ENCODE measurements around the gene CPLANE2. TPM values are rescaled to one million over a fixed set of nuclear protein-coding genes. Genes with fewer than 3 reads are reported as not detected.
A peak's percentile ranks its signal among the peaks of the same experiment; 100 is the strongest.

Gene CPLANE2
- polyA plus RNA-seq, 1 donor from 2014 or later = 5.7 TPM

DNA sequence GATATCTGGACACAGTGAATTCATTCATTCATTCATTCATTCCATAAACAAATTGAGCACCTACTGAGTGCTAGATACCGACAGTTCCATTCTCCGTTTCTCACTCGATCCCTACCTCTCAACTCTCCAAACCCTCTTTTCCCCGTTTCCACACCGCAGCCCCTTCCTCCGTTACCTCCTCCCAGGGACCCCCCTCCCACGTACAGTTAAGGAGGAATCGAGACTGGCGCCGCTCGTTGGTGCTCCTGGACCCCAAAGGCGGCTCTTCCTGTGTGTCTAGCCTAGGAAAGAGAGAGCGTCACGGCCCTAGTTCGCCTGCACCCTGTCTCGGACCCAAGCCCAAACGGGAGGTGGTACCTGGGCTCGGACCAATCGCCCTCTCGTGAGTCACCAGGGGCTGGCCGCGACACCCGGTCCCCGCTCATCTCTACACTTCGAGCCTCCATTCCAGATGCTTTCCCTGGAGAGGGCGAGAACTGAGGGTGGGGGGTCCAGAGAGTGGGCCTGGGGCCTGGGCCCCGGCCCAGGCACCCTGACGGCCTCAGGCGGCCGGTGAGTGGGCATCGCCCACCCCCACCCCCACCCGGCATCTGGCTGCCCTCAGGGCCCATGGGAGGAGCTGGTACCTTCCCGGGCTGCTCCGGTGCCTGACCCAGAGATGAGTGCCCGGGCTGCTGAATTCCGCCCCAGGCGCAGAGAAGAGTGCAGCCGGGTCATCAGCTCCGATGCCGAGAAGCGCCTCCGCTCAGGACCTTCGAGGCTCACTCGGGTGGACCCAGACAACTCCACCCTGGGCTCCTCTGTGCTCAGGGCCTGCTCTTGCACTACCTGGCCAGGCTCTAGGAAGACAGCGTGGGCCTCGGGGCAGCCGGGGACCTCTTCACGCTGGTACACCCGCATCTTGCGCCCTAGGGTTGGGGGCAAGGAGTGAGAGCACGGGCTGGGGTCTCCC is 29.4 kb downstream of the CPLANE2 start:
- H3K9ac ChIP-seq (ENCODE audit: low read length) = peak overlapping the region; percentile 50
- H3K79me2 ChIP-seq (replicated peaks; ENCODE audit: insufficient read depth, low read length) = no peaks in the 10 kb centered on the region
- no peak overlapping the region for H3K4me2 ChIP-seq (ENCODE audit: low read length)
- H3K9me2 ChIP-seq (ENCODE audit: insufficient read depth, low read length) = no peaks in the 10 kb centered on the region
- no peaks in the 10 kb centered on the region for H3K36me3 ChIP-seq (ENCODE audit: insufficient read depth, low read length)
- H3K4me3 ChIP-seq (ENCODE audit: low read length) = peak overlapping the region; percentile 68
- no peaks in the 10 kb centered on the region for H3K27me3 ChIP-seq (ENCODE audit: insufficient read depth, low read depth, low read length)
- no peaks in the 10 kb centered on the region for H3F3A ChIP-seq (ENCODE audit: insufficient read depth, low read length, poor library complexity, severe bottlenecking)
- H3K9me3 ChIP-seq (ENCODE audit: low read length) = no peaks in the 10 kb centered on the region
- H4K20me1 ChIP-seq (ENCODE audit: insufficient read depth) = no peaks in the 10 kb centered on the region
- H3K27ac ChIP-seq (ENCODE audit: low read length) = no peak overlapping the region
- TF ChIP-seq POLR2AphosphoS5 (IDR thresholded peaks at IDR 0.05) (no peak), EZH2 (IDR thresholded peaks at IDR 0.05; ENCODE audit: borderline replicate concordance, insufficient read depth, low read length, poor library complexity, severe bottlenecking) (no peak), TAF1 (IDR thresholded peaks at IDR 0.05; ENCODE audit: low read depth) (no peak), SMC3 (conservative IDR thresholded peaks at IDR 0.05; ENCODE audit: poor library complexity) (no peak)
- TF ChIP-seq, protein P1, sequence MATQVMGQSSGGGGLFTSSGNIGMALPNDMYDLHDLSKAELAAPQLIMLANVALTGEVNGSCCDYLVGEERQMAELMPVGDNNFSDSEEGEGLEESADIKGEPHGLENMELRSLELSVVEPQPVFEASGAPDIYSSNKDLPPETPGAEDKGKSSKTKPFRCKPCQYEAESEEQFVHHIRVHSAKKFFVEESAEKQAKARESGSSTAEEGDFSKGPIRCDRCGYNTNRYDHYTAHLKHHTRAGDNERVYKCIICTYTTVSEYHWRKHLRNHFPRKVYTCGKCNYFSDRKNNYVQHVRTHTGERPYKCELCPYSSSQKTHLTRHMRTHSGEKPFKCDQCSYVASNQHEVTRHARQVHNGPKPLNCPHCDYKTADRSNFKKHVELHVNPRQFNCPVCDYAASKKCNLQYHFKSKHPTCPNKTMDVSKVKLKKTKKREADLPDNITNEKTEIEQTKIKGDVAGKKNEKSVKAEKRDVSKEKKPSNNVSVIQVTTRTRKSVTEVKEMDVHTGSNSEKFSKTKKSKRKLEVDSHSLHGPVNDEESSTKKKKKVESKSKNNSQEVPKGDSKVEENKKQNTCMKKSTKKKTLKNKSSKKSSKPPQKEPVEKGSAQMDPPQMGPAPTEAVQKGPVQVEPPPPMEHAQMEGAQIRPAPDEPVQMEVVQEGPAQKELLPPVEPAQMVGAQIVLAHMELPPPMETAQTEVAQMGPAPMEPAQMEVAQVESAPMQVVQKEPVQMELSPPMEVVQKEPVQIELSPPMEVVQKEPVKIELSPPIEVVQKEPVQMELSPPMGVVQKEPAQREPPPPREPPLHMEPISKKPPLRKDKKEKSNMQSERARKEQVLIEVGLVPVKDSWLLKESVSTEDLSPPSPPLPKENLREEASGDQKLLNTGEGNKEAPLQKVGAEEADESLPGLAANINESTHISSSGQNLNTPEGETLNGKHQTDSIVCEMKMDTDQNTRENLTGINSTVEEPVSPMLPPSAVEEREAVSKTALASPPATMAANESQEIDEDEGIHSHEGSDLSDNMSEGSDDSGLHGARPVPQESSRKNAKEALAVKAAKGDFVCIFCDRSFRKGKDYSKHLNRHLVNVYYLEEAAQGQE (IDR thresholded peaks at IDR 0.05; ENCODE audit: borderline replicate concordance) = no peak
- TF ChIP-seq, protein P2, sequence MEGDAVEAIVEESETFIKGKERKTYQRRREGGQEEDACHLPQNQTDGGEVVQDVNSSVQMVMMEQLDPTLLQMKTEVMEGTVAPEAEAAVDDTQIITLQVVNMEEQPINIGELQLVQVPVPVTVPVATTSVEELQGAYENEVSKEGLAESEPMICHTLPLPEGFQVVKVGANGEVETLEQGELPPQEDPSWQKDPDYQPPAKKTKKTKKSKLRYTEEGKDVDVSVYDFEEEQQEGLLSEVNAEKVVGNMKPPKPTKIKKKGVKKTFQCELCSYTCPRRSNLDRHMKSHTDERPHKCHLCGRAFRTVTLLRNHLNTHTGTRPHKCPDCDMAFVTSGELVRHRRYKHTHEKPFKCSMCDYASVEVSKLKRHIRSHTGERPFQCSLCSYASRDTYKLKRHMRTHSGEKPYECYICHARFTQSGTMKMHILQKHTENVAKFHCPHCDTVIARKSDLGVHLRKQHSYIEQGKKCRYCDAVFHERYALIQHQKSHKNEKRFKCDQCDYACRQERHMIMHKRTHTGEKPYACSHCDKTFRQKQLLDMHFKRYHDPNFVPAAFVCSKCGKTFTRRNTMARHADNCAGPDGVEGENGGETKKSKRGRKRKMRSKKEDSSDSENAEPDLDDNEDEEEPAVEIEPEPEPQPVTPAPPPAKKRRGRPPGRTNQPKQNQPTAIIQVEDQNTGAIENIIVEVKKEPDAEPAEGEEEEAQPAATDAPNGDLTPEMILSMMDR (IDR thresholded peaks at IDR 0.05; ENCODE audit: poor library complexity, severe bottlenecking) = no peak
- H2AFZ ChIP-seq (ENCODE audit: low read depth, low read length) = no peak overlapping the region

DNA sequence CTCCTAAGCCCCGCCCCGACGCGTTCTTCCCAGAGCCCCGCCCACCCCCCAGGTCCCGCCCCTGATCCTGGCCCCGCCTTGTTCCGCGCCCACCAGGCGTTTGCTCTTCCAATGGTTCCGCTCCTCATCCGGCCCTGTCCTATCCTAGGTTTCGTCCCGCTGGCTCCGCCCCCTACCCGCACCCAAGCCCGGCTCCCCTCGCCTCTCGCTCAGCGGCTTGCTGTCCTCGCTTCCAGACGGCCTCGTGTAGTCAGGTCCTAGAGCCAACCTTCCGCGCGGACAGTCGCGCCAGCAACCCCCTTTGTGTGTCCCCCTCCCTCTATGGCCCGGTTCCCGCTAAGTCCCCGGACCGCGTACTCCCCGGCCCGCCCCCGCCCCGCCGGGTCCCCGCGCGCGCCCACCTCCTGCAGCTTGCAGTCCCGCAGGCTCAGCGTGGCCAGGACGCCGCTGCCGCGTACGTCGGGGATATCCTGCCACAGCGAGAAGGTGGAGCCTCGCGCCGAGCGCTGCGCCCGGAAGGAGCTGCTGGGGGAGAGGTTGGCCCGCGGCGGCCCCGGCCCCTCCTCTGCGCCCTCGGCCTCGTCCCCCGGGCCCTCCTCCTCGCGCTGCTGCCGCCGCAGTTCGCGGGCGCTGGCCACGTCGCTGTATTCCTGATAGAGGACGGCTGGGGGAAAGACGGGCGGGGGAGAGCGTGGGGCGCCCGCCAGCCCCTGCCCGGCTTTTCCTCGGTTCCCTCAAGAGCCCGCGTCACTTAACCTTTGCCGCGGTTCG is 30.3 kb downstream of the CPLANE2 start:
- no peaks in the 10 kb centered on the region for H3K79me2 ChIP-seq (replicated peaks; ENCODE audit: insufficient read depth, low read length)
- H3K4me3 ChIP-seq (ENCODE audit: low read length) = peak overlapping the region; percentile 68
- no peaks in the 10 kb centered on the region for H3K9me3 ChIP-seq (ENCODE audit: low read length)
- peak overlapping the region; percentile 50 for H3K9ac ChIP-seq (ENCODE audit: low read length)
- no peaks in the 10 kb centered on the region for H3K27me3 ChIP-seq (ENCODE audit: insufficient read depth, low read depth, low read length)
- no peak overlapping the region for H3K4me2 ChIP-seq (ENCODE audit: low read length)
- H4K20me1 ChIP-seq (ENCODE audit: insufficient read depth) = no peaks in the 10 kb centered on the region
- H3K9me2 ChIP-seq (ENCODE audit: insufficient read depth, low read length) = no peaks in the 10 kb centered on the region
- TF ChIP-seq, protein P1 (IDR thresholded peaks at IDR 0.05; ENCODE audit: borderline replicate concordance) = no peak
- TF ChIP-seq EP300 (conservative IDR thresholded peaks at IDR 0.05; ENCODE audit: poor library complexity, severe bottlenecking) (no peak), TAF1 (IDR thresholded peaks at IDR 0.05; ENCODE audit: low read depth) (no peak), MXI1 (conservative IDR thresholded peaks at IDR 0.05; ENCODE audit: poor library complexity, severe bottlenecking) (peak; percentile 39), RAD21 (conservative IDR thresholded peaks at IDR 0.05) (no peak), SMC3 (conservative IDR thresholded peaks at IDR 0.05; ENCODE audit: poor library complexity) (no peak), POLR2AphosphoS5 (IDR thresholded peaks at IDR 0.05) (peak; percentile 38), EZH2 (IDR thresholded peaks at IDR 0.05; ENCODE audit: borderline replicate concordance, insufficient read depth, low read length, poor library complexity, severe bottlenecking) (no peak)
- TF ChIP-seq, protein P2 (IDR thresholded peaks at IDR 0.05; ENCODE audit: poor library complexity, severe bottlenecking) = no peak
- no peak overlapping the region for H3K27ac ChIP-seq (ENCODE audit: low read length)
- no peaks in the 10 kb centered on the region for H3F3A ChIP-seq (ENCODE audit: insufficient read depth, low read length, poor library complexity, severe bottlenecking)
- no peak overlapping the region for H2AFZ ChIP-seq (ENCODE audit: low read depth, low read length)
- H3K36me3 ChIP-seq (ENCODE audit: insufficient read depth, low read length) = no peaks in the 10 kb centered on the region
